Stimulated activated CD8-positive, alpha-beta memory T cell treated with anti-CD3 and anti-CD28 coated beads, Interleukin-4, amount 100 ng/mL, for 24 hours (primary cell): ENCODE measurements around the gene KDM4B.

Experiments
- DNase-seq: peaks from one replicate; pipeline ENCODE4 v3.0.0-alpha.2; 2020; ENCODE audit warnings: low read depth

The KDM4B gene

GRCh38 chr19:5071579-5071978 lies 102.7 kb downstream of the KDM4B start:
- no peak for DNase-seq

DNA sequence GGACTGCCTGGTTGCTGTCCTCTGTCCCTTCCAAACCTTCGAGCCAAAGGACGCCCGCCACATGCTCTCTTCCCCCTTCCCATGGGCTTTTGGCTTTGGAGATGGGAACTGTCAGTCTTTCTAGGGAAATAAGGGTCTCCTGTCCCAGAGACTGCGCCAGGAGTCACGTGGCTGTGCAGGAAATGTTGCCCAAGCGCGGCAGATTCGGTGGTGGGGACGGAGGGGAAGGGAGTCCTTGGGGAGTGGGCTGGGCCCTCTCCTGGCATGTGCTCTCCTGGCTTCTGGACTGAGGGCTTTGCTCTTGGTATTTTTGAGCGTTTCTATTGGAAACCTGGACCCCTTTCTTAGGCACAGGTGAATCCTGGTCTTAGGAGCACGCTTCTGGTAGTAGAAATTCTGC lies 103.2 kb downstream of the KDM4B start:
- DNase-seq: no peak

DNA sequence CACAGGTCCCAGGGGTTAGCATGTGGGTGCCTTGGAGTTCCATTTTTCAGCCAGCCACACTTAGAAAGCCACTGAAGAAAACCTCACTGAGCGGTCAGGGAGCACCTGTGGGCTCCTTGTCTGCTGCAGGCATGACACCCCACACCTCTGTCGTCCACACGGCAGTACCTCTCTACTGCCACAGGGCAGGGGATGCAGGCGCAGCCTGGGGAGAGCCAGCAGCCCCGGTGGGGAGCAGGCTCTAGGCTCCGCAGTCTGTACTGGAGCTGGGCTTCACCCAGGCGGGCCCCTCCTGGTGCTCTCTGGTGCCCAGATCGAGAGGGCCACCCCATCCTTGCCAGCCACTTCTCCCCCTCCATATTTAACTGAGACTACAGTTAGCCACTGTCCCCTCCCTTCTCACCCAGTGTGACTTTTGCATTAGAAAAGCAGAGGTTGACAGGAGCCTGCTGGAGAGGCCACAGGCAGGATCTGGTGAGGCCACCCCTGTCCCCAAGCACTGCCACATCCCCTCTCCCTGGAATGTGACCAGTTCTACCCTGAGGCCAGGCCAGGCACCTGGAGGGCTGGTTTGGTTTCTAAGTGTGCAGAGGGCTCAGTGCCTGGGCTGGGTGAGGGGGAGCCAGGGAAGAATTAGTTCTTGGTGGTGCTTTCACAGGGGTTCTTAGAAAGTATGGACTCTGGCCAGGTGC lies 104.4 kb downstream of the KDM4B start:
- no peak for DNase-seq

DNA sequence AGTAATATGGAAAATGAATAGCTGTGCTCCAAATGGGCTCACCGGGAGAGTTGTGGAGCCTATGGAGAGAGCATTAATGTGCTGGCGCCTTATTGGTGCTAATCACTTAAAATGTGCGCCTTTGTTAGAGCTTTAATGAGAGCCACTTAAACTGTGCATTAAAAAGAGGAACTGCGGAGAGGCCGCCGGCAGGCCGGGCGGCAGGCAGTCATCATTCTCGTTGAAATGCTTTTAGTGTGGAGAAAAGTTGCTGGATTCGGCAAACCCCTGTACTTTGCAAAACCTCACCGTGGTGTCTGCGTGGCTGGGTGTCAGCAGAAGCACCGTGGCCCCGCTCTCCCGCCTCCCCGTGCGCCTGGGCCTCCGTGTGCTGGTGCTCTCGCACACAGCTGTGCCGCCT lies 105.5 kb downstream of the KDM4B start:
- no peak for DNase-seq

- no peak for DNase-seq
Measured at GRCh38 chr19:5074830-5075394, 106.0 kb downstream of the KDM4B start.

- no peak for DNase-seq
Measured at GRCh38 chr19:5075597-5075996, 106.7 kb downstream of the KDM4B start.

DNA sequence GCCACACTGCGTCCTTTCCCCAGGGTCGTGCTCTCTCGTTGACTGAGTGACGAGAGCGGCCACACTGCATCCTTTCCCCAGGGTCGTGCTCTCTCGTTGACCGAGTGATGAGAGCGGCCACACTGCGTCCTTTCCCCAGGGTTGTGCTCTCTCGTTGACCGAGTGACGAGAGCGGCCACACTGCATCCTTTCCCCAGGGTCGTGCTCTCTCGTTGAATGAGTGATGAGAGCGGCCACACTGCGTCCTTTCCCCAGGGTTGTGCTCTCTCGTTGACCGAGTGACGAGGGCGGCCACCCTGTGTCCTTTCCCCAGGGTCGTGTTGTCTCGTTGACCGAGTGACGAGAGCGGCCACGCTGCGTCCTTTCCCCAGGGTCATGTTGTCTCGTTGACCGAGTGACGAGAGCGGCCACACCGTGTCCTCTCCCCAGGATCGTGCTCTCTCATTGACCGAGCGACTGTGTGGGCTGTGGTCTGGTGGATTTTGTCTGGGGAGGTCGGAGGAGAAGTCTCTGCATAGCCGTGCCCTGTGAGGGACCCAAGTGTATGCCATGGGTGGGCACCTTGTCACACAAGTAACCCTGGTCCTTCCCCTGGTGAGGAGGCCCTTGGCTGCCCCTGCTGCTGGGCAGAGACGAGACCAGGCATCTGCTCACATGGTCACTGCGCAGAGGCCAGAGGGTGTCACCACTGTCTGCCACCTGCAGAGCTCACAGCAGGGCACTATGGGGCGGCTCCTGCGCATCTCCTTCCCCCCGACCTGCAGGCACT lies 107.7 kb downstream of the KDM4B start:
- DNase-seq: no peak

GRCh38 chr19:5077209-5077515 lies 108.2 kb downstream of the KDM4B start:
- DNase-seq: no peak

DNA sequence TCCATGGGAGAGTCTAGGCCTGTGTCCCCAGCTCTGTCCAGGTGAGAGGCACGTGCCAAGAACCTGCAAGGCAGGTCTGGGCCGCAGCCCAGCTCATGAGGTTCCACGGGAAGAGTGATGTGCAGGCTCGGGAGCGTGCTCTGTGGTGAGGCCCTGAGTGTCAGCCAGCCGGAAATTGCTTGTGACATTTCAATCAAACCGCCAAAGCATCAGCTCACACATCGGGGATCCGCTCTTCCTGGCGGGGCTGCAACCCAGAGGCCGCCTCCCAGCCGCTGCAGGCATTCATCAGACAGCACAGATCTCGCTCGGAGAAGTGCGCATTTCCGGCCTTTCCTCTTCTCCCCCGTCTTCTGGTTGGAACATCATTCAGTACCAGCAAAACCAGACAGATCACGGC lies 109.3 kb downstream of the KDM4B start:
- DNase-seq: no peak

DNA sequence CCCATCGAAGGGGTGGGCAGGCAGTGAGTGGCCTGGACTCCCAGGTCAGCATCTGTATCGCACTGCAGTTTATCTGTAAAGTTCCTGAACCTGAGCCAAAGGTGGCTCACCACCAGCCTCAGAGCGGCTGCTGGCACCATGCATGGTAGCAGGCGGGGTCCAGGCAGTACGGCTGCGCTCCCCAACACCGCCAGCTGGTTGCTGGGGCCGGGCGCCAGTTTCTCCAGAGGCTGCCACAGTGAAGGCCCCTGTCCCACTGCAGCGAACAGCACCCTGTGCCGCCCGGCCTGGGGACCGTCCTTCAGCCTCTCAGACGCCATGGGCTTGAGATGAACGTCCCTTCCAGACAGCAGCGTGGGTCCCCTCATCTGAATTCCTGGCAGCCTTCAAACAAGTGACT lies 109.8 kb downstream of the KDM4B start:
- DNase-seq: no peak

- no peak for DNase-seq
Measured at GRCh38 chr19:5079071-5079774, 110.3 kb downstream of the KDM4B start.

DNA sequence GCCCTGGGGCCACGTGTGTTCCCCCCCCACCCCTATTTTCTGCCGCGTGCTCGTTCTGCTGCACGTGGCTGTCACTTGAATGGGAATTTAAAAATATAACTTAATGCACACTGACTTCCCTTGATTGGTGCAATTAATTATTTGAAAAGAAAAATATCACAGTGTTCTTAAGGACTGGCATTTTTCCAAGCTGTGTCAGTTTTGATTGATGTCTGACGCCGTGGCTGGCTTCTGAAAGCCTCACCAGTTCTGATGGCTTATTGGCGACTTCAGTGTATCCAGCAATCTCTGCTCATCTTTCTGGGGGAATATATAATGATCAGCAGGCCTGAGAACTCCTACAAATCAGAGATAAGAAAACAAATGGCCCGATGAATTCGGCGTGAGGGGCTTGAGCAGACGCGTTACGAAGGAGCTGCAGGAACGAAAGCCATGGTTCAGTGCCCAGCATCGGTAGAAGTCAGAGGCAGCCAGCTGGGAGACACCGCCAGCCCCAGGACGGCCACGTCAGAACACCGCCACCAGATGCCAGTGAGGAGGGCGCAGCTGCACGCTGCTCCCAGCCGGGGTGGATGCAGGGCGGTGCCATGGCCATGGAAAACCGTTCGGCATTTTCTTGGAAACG lies 111.2 kb downstream of the KDM4B start:
- no peak for DNase-seq

- DNase-seq: no peak
Measured at GRCh38 chr19:5080809-5081208, 111.9 kb downstream of the KDM4B start.

- DNase-seq: no peak
Measured at GRCh38 chr19:5081443-5082161, 112.7 kb downstream of the KDM4B start.

DNA sequence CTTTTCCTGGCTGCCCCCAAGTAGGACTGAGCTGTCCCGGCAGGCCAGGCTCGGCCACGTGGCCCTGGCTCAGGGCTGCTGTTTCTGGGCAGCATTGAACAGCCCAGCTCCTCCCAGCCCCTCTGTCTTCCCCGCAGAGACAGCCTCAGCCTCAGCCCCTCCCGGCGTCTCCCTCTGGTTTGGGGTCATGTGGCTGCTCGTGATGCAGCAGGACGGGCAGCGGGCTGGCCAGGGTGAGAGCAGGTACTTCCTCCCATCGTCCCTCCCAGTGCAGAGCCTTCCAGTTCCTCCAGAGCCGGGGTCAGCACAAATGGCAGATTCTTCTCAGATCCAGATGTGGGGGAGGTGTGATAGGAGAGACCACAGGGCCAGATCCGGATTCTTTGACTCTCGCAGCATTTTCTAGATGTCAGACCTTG lies 114.6 kb downstream of the KDM4B start:
- DNase-seq: no peak

DNA sequence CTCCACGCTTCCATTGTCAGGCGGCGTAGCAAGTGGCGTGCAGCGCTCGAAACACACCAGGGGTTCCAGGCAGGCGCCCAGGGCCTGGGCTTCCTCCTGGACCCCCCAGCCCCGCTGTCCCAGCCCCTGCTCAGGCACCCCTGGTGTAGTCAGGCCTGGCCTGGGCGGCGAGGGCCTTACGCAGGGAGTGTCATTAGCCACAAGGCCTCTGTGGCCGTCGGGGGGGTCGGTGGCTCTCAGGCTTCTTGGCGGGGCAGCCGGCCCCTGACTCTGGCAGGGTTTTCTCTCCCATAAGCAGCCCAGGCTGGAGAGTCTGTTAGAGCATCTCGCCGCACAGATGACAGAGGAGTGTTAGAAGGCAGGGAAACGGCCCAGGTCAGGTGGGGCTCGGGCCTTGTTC lies 116.7 kb downstream of the KDM4B start:
- DNase-seq: no peak

- DNase-seq: no peak
Measured at GRCh38 chr19:5086230-5086629, 117.3 kb downstream of the KDM4B start.

DNA sequence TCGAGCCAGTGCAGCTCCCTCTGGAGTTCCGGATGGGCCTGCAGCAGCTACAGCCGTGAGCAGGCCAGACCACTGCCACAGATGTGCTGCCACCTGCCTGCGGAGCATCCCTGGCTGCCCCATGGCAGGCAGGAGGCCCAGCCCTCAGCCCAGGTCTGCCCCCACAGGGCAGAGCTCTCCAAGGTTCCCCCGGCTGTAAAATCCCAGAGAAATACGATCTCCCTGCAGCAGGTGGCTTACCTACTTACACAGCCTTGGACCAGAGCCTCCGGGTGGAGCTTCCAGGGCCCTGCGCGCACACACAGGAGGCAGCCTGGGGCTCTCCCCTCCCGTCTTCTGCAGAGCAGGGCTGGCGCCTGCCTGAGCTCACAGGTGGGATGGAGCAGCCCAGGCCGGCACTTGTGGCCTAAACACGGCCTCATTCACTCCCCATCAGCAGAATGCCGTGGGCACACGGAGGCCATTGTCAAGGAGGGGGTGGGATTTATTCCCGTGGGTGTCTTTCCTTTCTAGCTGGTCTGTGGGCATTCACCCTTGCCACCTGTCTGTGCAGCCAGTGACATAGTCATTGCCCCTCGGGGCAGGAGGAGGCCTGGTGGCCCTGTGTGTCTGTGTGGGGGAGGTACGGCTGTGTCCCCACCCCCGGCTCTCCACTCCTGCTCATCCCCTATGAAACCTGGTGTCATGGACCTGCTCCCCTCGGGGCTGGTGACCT lies 118.0 kb downstream of the KDM4B start:
- no peak for DNase-seq

DNA sequence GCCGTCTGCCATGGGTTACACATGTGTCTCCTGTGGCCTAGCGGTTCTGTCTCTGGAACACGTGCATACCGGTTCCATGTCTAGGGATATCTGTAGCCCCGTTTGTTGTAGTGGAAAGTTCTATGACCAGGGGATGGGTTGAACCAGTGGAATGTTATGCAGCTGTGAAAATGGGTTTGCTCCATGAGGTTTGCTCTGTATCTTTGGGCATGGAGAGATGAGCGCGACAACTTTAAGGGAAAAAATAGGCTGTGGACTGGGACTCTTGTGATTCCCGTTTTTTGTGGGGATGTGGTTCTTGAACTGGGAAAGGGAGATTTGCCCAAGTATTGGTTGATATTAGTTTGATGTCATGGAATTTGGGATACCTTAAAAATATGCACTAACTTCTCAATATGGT lies 120.4 kb downstream of the KDM4B start:
- no peak for DNase-seq

GRCh38 chr19:5090465-5091017 lies 121.6 kb downstream of the KDM4B start:
- DNase-seq: no peak
